HCT116 (cell line): ENCODE measurements around the gene NCOA1.

Experiments
- ATF3 ChIP-seq: IDR thresholded peaks from 2 replicates; pipeline ENCODE4 v1.6.1; 2012
- CTCF ChIP-seq, 3 experiments: fragments of 200-600 bp in 1 of 3; sonication (generic) in 1 of 3; IDR thresholded peaks in 2 of 3; conservative IDR thresholded peaks in 1 of 3; 2 replicates each; pipeline ENCODE4 v1.5.1; 2012 to 2017; ENCODE audit warnings: low read depth in 2 of 3, low read length in 2 of 3, antibody characterized with exemption in 1 of 3, borderline replicate concordance in 1 of 3, control low read depth in 1 of 3, mild to moderate bottlenecking in 1 of 3, mixed read lengths in 1 of 3, mixed run types in 1 of 3, moderate library complexity in 1 of 3; ENCODE audit not compliant: insufficient read depth in 1 of 3
- EGR1 ChIP-seq: IDR thresholded peaks from 2 replicates; pipeline ENCODE4 v1.6.1; 2012; ENCODE audit warnings: low read depth
- EZH2 ChIP-seq: fragments of 200-600 bp; sonication (generic); IDR thresholded peaks from 2 replicates; pipeline ENCODE4 v1.6.1; 2017; ENCODE audit warnings: antibody characterized with exemption, mixed run types
- JUND ChIP-seq: IDR thresholded peaks from 2 replicates; pipeline ENCODE4 v1.6.1; 2012
- MAX ChIP-seq: IDR thresholded peaks from 2 replicates; pipeline ENCODE4 v1.6.1; 2012
- TCF7L2 ChIP-seq: IDR thresholded peaks from 2 replicates; pipeline ENCODE4 v1.7.0; 2011; ENCODE audit warnings: borderline replicate concordance, inconsistent platforms; ENCODE audit not compliant: insufficient read depth, insufficient read length; ENCODE audit errors: extremely low read depth

- peak in 2 of 3 experiments; percentile 59 to 60; a peak in 4 of 6 replicates for TF ChIP-seq CTCF (IDR thresholded peaks at IDR 0.05 in 2 of 3, conservative IDR thresholded peaks at IDR 0.05 in 1 of 3; ENCODE audit: borderline replicate concordance in 1 of 3, insufficient read depth in 1 of 3, low read depth in 2 of 3, low read length in 2 of 3)
- peak; percentile 78 for TF ChIP-seq MAX
- peak; percentile 83 for TF ChIP-seq EGR1
- no peak for TF ChIP-seq ATF3
- TF ChIP-seq JUND = no peak
- no peak for TF ChIP-seq EZH2
- peak; percentile 70 for TF ChIP-seq TCF7L2
Measured at GRCh38 chr2:24792874-24793760, 302.1 kb downstream of the NCOA1 start, which contains the start of the genes CENPO and PTRHD1.
